NCI-H345 treated with DMSO at 0.1 percent for 48 hours (cell line): Measurements from ENCODE around the gene CD58.

ENCODE experiments used
- DNase-seq: peaks from one replicate; lab custom pipeline; 2025; ENCODE audit not compliant: unreplicated experiment; lab: John Stamatoyannopoulos, UW

CD58 gene

GRCh38 chr1:116511459-116512019, 59.3 kb downstream of the CD58 start:
- DNase-seq = no peak

GRCh38 chr1:116510361-116510760, 60.5 kb downstream of the CD58 start:
- no peak for DNase-seq

- no peak for DNase-seq
Observed at GRCh38 chr1:116508984-116509980, 61.5 kb downstream of the CD58 start.

- no peak for DNase-seq
Observed at GRCh38 chr1:116508085-116508983, 62.5 kb downstream of the CD58 start.

GRCh38 chr1:116507631-116508030, 63.2 kb downstream of the CD58 start:
- DNase-seq = no peak

GRCh38 chr1:116506132-116507004, 64.5 kb downstream of the CD58 start:
- no peak for DNase-seq

GRCh38 chr1:116504308-116505156, 66.3 kb downstream of the CD58 start:
- DNase-seq = no peak

- DNase-seq = no peak
Observed at GRCh38 chr1:116503546-116504307, 67.1 kb downstream of the CD58 start.

GRCh38 chr1:116502671-116503314, 68.0 kb downstream of the CD58 start:
- DNase-seq = no peak

- no peak for DNase-seq
Observed at GRCh38 chr1:116501870-116502244, 69.0 kb downstream of the CD58 start.

GRCh38 chr1:116501125-116501869, 69.5 kb downstream of the CD58 start:
- no peak for DNase-seq

GRCh38 chr1:116498789-116499628, 71.8 kb downstream of the CD58 start:
- DNase-seq = peak; percentile 50

- no peak for DNase-seq
Observed at GRCh38 chr1:116497656-116498055, 73.2 kb downstream of the CD58 start.

GRCh38 chr1:116496898-116497297, 73.9 kb downstream of the CD58 start:
- DNase-seq = no peak

GRCh38 chr1:116496380-116496779, 74.4 kb downstream of the CD58 start:
- DNase-seq = no peak

GRCh38 chr1:116495535-116495934, 75.3 kb downstream of the CD58 start:
- DNase-seq = no peak

- no peak for DNase-seq
Observed at GRCh38 chr1:116494745-116495144, 76.1 kb downstream of the CD58 start.
